ENCODE results near the gene WWOX.

Gene WWOX

DNA sequence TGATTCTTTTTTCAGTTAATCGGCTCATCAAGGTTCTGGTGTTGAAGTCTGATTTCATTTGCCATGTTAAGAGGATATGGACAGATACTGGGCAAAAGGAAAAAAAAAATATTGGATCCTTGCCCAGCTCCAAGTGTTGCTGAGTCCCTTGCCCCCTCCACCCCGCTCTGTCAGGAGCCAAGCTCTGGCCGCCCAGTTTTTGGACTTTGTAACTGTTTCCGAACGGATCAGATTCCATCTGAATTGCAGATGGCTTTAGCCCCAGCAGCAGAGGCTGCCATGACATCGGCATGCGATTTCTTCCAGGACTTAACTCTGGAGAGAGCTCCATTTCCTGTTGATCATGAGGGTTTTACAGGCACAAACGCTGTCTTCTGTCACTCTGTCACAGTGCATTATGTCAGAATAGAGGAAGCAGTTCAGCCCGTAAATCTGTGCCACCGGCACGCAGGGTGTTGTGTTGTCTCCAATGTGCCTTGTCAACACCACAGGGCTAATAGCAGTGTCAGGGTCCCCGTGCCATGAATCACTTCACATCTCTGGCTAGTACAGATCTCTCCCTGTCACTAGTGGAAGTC is 885.5 kb downstream of the WWOX start:
- Histone ChIP-seq H3K4me3 (replicated peaks; ENCODE audit: low read depth, low read length) (no peak overlapping the region), H3K36me3 (ENCODE audit: control insufficient read depth, insufficient read depth, low read length) (no peaks in the 10 kb centered on the region), H3K27me3 (replicated peaks; ENCODE audit: control insufficient read depth, insufficient read depth, low read length) (no peaks in the 10 kb centered on the region)
- DNase-seq (ENCODE audit: extremely low read depth, insufficient read length) = no peak
- TF ChIP-seq CTCF (IDR thresholded peaks at IDR 0.05; ENCODE audit: insufficient read depth, low read length, poor library complexity, severe bottlenecking) = no peak

DNA sequence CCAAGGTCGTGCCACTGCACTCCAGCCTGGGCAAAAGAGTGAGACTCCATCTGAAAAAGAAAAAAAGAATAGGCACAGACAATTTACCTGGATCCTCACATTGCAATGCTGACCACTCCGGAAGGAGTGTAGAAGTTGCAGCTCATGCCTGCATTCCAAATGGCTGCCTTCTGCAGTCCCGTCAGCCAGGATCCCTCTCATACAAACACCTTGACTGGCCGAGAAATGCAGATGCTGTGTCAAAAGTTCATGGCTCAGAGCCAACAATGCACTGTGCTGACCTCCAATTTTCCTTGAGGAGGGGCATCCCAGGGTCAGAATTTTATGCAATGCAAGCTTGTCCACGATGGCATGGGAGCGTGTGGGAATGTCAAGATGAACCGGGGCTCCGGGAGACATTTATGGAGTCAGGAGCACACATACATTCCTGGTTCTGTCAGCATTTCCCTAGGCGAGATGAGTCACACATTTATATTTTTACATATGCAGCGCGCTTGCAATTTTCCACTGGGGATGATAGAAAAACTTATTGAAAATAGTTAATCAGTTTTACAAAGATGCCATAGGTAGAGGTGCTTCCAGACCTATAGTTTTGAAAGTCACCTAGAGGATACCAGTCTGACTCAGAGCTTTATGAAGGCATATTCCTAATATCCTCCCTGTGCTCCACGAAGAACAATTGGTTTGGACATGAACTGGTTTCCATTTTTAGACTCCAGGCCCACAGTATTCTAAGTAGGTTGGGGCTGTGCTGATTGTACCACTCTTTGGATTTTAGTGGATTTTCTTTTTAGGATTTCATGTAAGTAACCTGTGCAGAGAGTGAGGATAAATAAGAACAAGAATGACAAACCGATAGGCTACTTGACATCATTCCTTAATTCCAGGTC is 886.5 kb downstream of the WWOX start:
- H3K27me3 ChIP-seq (replicated peaks; ENCODE audit: control insufficient read depth, insufficient read depth, low read length) = no peaks in the 10 kb centered on the region
- no peak for DNase-seq (ENCODE audit: extremely low read depth, insufficient read length)
- no peak for TF ChIP-seq CTCF (IDR thresholded peaks at IDR 0.05; ENCODE audit: insufficient read depth, low read length, poor library complexity, severe bottlenecking)
- H3K4me3 ChIP-seq (replicated peaks; ENCODE audit: low read depth, low read length) = no peak overlapping the region
- no peaks in the 10 kb centered on the region for H3K36me3 ChIP-seq (ENCODE audit: control insufficient read depth, insufficient read depth, low read length)

- DNase-seq (ENCODE audit: extremely low read depth, insufficient read length) = no peak
- TF ChIP-seq CTCF (IDR thresholded peaks at IDR 0.05; ENCODE audit: insufficient read depth, low read length, poor library complexity, severe bottlenecking) = no peak
- Histone ChIP-seq H3K4me3 (replicated peaks; ENCODE audit: low read depth, low read length) (no peak overlapping the region), H3K27me3 (replicated peaks; ENCODE audit: control insufficient read depth, insufficient read depth, low read length) (no peaks in the 10 kb centered on the region), H3K36me3 (ENCODE audit: control insufficient read depth, insufficient read depth, low read length) (no peaks in the 10 kb centered on the region)
Observed at GRCh38 chr16:78987666-78988065, 888.2 kb downstream of the WWOX start.

GRCh38 chr16:78988361-78988969 is 889.0 kb downstream of the WWOX start:
- no peak overlapping the region for H3K4me3 ChIP-seq (replicated peaks; ENCODE audit: low read depth, low read length)
- TF ChIP-seq CTCF (IDR thresholded peaks at IDR 0.05; ENCODE audit: insufficient read depth, low read length, poor library complexity, severe bottlenecking) = no peak
- H3K36me3 ChIP-seq (ENCODE audit: control insufficient read depth, insufficient read depth, low read length) = no peaks in the 10 kb centered on the region
- H3K27me3 ChIP-seq (replicated peaks; ENCODE audit: control insufficient read depth, insufficient read depth, low read length) = no peaks in the 10 kb centered on the region
- DNase-seq (ENCODE audit: extremely low read depth, insufficient read length) = no peak

- H3K27me3 ChIP-seq (replicated peaks; ENCODE audit: control insufficient read depth, insufficient read depth, low read length) = no peaks in the 10 kb centered on the region
- H3K4me3 ChIP-seq (replicated peaks; ENCODE audit: low read depth, low read length) = no peak overlapping the region
- H3K36me3 ChIP-seq (ENCODE audit: control insufficient read depth, insufficient read depth, low read length) = no peaks in the 10 kb centered on the region
- no peak for DNase-seq (ENCODE audit: extremely low read depth, insufficient read length)
- no peak for TF ChIP-seq CTCF (IDR thresholded peaks at IDR 0.05; ENCODE audit: insufficient read depth, low read length, poor library complexity, severe bottlenecking)
Observed at GRCh38 chr16:78990309-78990701, 890.9 kb downstream of the WWOX start.
